Ramos (cell line): Measurements from ENCODE around the gene KCTD15.

Experiments used
- in situ Hi-C: fragments of 300-500 bp; cut with MboI; formaldehyde crosslinking; loops from one replicate; pipeline ENCODE4 v1.14.3; 2022; ENCODE audit warnings: low sequenced_read_pairs; ENCODE audit not compliant: unreplicated experiment

KCTD15 gene, protein sequence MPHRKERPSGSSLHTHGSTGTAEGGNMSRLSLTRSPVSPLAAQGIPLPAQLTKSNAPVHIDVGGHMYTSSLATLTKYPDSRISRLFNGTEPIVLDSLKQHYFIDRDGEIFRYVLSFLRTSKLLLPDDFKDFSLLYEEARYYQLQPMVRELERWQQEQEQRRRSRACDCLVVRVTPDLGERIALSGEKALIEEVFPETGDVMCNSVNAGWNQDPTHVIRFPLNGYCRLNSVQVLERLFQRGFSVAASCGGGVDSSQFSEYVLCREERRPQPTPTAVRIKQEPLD

GRCh38 chr19:33796164-33796875, at the start of gene KCTD15:
KCTD15 (plus strand) TSS chr19:33796870; CDS start chr19:33800455, 3,585 bp downstream.
- in situ Hi-C loops = loop anchor here (25.0 kb wide), 1 partner anchor 541 kb away; no protein-coding TSS in a partner anchor

- in situ Hi-C loops = no loop called here
Observed at GRCh38 chr19:33747273-33747672, 49.4 kb upstream of the KCTD15 start.

GRCh38 chr19:33748231-33748630, 48.4 kb upstream of the KCTD15 start:
- in situ Hi-C loops = no loop called here

GRCh38 chr19:33749016-33749415, 47.7 kb upstream of the KCTD15 start:
- in situ Hi-C loops = no loop called here

DNA sequence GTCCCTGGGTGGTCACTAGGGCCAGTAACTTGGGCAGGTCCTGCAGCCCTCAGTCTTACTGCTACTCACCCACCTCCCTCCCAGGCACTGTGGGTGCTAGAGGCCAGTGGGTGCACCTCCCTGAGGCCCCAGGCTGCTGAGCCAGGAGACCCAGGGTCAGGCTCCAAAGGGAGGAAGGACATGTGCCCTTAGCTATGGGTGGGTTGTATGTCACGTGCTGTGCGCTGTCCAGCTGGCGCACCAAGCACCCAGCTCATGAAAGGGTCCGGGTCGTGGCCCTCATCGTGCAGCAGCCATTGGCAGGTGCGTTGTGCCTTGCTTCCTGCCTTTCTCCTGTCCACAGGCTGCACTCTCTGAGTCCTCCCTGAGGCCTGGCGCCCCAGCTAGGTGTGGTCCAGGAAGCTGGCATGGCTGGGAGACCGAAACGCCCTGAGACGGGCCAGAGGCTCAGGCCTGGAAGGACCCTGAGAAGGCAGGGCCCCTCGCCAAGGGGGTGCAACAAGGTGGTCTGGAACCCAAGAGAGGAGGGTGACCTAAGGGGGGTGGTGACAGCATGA, 47.0 kb upstream of the KCTD15 start:
- in situ Hi-C loops = no loop called here

- in situ Hi-C loops = no loop called here
Observed at GRCh38 chr19:33750587-33751435, 45.9 kb upstream of the KCTD15 start.

DNA sequence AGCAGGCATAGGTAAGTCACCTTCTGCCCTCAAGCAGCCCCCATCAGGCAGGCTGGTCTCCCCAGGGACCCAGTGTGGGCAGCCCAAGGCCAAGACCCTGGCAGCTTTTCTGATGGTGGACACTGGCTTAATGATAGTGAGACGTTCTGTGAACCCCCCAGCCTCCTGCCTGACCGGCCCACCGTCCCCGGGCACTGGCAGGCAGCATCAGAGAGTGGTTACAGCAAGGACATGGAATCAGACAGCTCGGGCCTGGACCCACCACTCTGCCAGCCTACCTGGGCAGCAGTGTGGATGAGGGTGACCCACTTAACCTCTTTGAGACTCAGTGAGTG, 45.3 kb upstream of the KCTD15 start:
- in situ Hi-C loops = no loop called here

- in situ Hi-C loops = no loop called here
Observed at GRCh38 chr19:33752018-33752800, 44.5 kb upstream of the KCTD15 start.

DNA sequence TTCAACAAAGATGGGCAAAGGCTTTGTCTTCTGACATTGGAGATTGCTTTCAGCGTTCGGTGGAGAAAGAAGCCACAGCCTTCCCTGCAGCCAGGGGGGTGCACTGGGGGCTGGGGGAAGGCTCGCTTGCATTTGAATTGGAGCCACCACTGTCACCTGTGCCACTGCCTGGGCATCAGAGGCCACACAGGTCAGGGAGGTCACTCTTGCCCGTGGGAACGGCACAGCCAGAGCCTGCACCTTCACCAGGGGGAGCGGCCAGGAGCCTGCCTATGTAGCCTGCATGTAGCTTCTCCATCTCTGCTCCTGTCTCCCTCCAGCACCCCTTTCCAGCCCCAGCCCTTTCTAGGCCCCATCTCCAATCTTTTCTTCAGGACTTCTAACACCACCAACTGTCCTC, 43.7 kb upstream of the KCTD15 start:
- in situ Hi-C loops = no loop called here

DNA sequence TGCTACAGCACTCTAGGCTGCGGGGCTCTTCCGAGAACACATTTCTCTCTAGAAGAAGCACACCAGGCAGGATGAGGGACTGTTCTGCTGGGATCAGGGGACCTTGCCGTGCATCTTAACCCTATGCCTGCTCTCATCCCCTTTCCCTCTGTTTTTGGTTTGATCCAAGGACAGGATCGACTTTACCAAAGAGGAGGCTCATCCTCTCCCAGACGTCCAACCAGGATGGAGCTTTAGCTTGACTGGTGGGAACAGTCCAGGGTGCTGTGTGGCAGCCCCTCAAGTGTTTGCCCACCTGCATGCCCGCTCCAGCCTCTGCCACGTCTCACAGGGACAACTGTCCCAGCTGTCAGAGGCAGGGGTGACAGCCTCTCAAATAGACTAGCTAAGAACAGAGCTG, 42.3 kb upstream of the KCTD15 start:
- in situ Hi-C loops = no loop called here

DNA sequence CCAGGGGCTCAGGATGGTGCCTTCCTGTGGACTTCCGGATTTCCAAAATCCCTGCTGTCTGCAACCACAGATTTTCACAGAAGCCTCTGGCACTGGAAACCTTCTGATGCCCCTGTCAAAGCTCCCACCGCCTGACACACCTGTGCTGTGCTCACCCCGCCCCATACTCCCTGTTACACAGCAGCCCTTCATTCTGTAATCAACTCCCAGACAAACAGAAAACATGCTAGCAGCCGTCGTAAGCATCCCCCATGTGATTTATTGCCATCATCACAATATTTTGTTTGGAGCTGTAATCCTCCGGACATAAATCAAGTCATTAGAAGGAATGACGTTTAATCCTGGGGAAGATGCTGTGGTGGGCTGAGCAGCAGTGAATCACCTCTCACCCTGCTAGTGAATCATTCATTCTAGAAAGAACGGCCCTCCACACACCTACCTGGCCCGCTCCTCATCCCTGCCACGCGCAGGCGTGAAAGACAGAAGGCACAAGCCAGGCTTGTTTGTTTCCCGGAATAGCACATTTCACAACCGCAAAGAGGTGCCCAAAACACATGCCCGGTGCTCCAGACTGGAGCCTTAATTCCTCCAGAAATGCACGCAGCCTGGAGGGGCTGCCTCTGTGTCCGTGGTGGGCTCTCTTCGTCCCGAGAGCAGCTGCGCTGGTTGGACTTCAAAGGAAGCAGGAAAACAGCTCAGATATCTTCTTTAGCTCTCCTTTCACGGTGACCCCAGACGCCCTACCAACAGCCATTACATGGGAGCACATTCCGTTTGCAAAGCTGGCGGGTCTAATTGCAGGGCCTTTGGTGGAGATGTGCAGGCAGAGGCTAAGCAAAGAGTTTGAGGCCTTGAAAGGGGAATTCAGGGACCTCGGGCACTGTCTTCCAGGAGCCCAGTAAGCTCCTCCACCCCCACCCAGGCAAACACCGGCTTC, 41.3 kb upstream of the KCTD15 start:
- in situ Hi-C loops = no loop called here

DNA sequence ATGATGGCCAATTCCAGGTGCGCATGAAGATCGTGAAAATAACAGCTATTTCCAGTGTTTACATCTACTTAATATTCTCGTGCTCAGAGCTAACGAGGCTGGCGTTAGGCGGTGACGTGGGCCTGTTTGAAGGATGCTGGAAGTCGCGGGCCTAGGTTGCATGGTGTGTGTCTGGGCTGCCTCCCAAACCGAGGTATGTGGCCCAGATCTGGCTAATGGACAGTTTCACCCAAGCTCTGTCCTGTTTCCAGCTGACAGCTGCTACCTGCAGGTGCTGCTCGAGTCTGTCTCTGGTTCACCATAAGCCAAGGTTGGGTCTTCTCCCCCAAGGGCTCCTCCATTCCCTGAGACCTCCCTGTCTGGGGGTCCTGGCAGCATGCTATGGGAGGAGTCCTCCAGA, 40.5 kb upstream of the KCTD15 start:
- in situ Hi-C loops = no loop called here

GRCh38 chr19:33758541-33759013, 38.1 kb upstream of the KCTD15 start:
- in situ Hi-C loops = no loop called here

DNA sequence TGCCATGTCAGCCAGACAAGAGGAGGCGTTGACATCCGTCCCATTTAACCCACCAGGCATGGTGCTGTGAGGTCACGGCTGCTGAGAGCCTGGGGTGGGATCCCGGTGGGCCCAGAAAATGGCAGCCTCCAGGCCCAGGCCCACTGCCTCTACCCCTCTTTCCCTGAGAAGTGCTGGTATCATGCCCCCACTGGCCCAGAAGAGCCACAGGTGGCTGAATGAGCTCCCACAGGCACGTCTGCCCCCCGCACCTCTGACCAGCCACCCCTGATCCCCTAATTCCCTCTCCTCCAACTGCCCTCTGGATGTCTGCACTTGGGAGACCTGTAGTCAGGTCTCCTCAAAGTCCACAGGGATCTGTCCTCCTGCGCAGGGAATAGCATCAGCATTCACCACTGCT, 37.3 kb upstream of the KCTD15 start:
- in situ Hi-C loops = no loop called here

GRCh38 chr19:33763633-33764371, 32.9 kb upstream of the KCTD15 start:
- in situ Hi-C loops = no loop called here

DNA sequence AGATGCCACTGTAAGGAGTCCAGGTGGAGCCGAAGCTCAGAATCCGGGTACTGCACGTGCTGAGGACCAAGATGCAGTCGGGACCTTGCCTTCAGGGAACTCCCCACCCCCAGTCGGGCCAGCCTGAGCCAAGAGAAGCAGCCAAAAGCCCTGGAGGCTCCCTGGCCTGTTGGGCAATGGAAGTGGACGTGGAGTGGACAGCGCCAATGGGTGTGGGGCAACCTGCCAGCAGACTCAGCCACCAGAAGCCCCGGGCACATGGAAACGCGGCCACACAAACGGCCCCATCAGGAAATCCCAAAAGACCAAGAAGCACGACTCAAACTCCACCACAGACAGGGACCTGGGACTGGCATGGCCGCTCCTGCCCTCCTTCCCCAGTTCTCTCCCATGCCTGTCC, 30.0 kb upstream of the KCTD15 start:
- in situ Hi-C loops = no loop called here

DNA sequence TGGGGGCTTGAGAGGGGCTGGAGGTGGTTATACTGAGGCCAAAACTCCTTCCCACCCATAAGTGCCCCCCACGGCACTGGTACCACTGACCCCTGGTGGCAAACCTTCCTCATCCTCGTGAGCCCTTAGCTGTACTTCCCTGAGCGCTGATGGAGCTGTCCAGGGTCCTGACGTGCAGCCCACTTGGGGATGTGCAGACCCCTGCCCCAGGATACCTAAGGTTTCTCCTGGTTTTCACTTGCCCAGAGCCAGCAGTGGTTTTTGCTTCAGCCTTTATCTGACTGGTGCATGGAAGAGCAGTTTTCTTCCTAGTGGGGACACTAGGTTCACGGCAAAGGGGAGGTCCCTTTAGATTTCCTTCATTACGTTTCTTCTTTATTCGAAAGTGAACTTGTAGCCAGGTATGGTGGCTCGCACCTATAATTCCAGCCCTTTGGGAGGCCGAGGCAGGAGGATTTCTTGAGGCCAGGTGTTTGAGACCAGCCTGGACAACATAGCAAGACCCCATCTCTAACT, 28.7 kb upstream of the KCTD15 start:
- in situ Hi-C loops = no loop called here

- in situ Hi-C loops = no loop called here
Observed at GRCh38 chr19:33769208-33769607, 27.5 kb upstream of the KCTD15 start.
